PFSK-1 (cell line): ENCODE results near the gene RUNDC3A.

Experiments
- FOXP2 ChIP-seq: optimal IDR thresholded peaks from 2 replicates; pipeline ENCODE3; 2011; ENCODE audit warnings: borderline replicate concordance, control low read depth, inconsistent platforms; ENCODE audit not compliant: insufficient read depth; ENCODE audit errors: extremely low read length, extremely low read depth
- POLR2AphosphoS5 ChIP-seq: IDR thresholded peaks from 2 replicates; pipeline ENCODE4 v1.6.1; 2012; ENCODE audit warnings: low read depth, mild to moderate bottlenecking, control low read depth, low read length, moderate library complexity
- REST ChIP-seq, 2 experiments: IDR thresholded peaks; 2 replicates each; pipeline versions ENCODE4 v1.6.1 to v1.8.0; 2011 to 2012; ENCODE audit warnings: low read depth in 2 of 2, low read length in 2 of 2, control low read depth in 1 of 2, inconsistent platforms in 1 of 2, mild to moderate bottlenecking in 1 of 2, moderate library complexity in 1 of 2; ENCODE audit not compliant: insufficient read depth in 1 of 2
- SIN3A ChIP-seq: IDR thresholded peaks from 2 replicates; pipeline ENCODE4 v1.6.1; 2012; ENCODE audit warnings: mild to moderate bottlenecking, low read length, moderate library complexity, borderline replicate concordance; ENCODE audit not compliant: insufficient read depth
- TAF1 ChIP-seq: IDR thresholded peaks from 2 replicates; pipeline ENCODE4 v1.6.1; 2012; ENCODE audit warnings: low read length, control low read depth, borderline replicate concordance; ENCODE audit not compliant: insufficient read depth

RUNDC3A gene

GRCh38 chr17:44331249-44331760 is 22.9 kb downstream of the RUNDC3A start:
- no peak for TF ChIP-seq FOXP2
- TF ChIP-seq REST (IDR thresholded peaks at IDR 0.05; ENCODE audit: insufficient read depth in 1 of 2, low read depth in 2 of 2, low read length in 2 of 2): no peak
- TF ChIP-seq POLR2AphosphoS5: no peak
- TF ChIP-seq SIN3A: no peak
- no peak for TF ChIP-seq TAF1

GRCh38 chr17:44333371-44333770 is 25.0 kb downstream of the RUNDC3A start:
- no peak for TF ChIP-seq TAF1
- TF ChIP-seq POLR2AphosphoS5: no peak
- no peak for TF ChIP-seq FOXP2
- no peak for TF ChIP-seq REST (IDR thresholded peaks at IDR 0.05; ENCODE audit: insufficient read depth in 1 of 2, low read depth in 2 of 2, low read length in 2 of 2)
- TF ChIP-seq SIN3A: no peak

GRCh38 chr17:44334315-44334714 is 25.9 kb downstream of the RUNDC3A start:
- no peak for TF ChIP-seq REST (IDR thresholded peaks at IDR 0.05; ENCODE audit: insufficient read depth in 1 of 2, low read depth in 2 of 2, low read length in 2 of 2)
- TF ChIP-seq TAF1: no peak
- TF ChIP-seq FOXP2: no peak
- TF ChIP-seq SIN3A: no peak
- TF ChIP-seq POLR2AphosphoS5: no peak

GRCh38 chr17:44334727-44335126 is 26.3 kb downstream of the RUNDC3A start:
- no peak for TF ChIP-seq FOXP2
- no peak for TF ChIP-seq POLR2AphosphoS5
- no peak for TF ChIP-seq SIN3A
- no peak for TF ChIP-seq TAF1
- no peak for TF ChIP-seq REST (IDR thresholded peaks at IDR 0.05; ENCODE audit: insufficient read depth in 1 of 2, low read depth in 2 of 2, low read length in 2 of 2)

- TF ChIP-seq REST (IDR thresholded peaks at IDR 0.05; ENCODE audit: insufficient read depth in 1 of 2, low read depth in 2 of 2, low read length in 2 of 2) (no peak), POLR2AphosphoS5 (no peak), FOXP2 (no peak), TAF1 (no peak), SIN3A (no peak)
Measured at GRCh38 chr17:44335564-44335963, 27.2 kb downstream of the RUNDC3A start.
